HG03432 (cell line): ENCODE results near the gene ETFB.

Experiments
- ATAC-seq: cut with Tn5 transposase; IDR thresholded peaks from one replicate; pipeline ENCODE4 v1.9.1; 2021; ENCODE audit warnings: mild to moderate bottlenecking, moderate library complexity; ENCODE audit not compliant: unreplicated experiment

The ETFB gene

DNA sequence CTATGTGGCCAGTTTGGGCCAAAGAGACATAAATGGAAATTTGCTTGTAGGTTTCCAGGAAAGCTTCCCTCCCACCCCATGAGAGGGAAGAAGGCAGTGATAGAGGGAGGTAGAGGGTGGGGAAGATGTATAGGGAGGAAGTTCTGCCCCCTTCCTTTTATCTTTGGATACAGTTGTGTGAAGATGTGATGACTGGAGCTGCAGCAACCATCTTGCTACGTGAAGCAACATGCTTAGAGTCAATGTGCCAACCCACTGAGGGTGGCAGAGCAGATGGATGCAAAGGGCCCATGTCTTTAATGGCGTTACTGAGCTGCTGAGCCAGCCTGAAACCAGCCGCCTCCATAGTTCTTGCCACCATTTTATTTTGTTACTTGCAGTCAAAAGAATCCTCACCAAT lies 35.0 kb downstream of the ETFB start:
- ATAC-seq = no peak

DNA sequence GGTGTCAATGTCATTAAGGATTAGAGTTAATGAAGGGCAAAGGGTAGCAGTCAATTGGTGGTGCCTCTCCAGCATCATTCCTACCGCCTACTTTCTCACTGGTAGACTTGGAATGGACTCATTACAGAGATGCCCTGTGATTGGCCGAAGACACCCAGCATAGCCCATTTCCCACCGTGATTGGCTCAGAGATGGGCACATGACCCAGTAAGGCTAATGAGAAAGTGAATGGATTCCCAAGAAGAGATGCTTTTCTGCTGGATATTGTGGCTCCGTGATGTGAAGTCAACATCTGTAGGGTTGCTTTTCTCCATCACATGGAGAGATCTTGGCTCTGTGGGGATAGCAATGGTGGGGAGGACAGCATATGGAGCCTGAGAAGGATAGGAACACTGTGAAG lies 35.8 kb downstream of the ETFB start:
- no peak for ATAC-seq

DNA sequence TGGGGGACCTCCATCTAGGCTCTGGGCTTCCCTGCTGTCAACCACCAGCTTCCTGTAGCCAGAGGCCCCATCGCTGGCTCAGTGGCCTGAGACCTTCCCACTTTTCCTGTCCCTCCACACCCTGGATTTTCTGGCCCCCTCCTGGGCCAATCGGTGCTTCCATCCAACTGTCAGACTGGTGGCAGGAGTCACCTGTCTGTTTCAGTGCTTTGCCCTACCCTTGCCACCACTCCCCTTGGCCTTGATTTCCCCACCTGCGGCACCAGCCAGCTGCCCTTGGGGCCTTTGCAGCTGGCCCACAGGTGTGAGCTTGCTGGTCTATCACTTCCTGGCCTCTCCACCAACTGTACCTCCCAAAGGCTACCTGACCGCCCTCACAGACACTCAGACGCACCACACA lies 36.8 kb downstream of the ETFB start:
- no peak for ATAC-seq

DNA sequence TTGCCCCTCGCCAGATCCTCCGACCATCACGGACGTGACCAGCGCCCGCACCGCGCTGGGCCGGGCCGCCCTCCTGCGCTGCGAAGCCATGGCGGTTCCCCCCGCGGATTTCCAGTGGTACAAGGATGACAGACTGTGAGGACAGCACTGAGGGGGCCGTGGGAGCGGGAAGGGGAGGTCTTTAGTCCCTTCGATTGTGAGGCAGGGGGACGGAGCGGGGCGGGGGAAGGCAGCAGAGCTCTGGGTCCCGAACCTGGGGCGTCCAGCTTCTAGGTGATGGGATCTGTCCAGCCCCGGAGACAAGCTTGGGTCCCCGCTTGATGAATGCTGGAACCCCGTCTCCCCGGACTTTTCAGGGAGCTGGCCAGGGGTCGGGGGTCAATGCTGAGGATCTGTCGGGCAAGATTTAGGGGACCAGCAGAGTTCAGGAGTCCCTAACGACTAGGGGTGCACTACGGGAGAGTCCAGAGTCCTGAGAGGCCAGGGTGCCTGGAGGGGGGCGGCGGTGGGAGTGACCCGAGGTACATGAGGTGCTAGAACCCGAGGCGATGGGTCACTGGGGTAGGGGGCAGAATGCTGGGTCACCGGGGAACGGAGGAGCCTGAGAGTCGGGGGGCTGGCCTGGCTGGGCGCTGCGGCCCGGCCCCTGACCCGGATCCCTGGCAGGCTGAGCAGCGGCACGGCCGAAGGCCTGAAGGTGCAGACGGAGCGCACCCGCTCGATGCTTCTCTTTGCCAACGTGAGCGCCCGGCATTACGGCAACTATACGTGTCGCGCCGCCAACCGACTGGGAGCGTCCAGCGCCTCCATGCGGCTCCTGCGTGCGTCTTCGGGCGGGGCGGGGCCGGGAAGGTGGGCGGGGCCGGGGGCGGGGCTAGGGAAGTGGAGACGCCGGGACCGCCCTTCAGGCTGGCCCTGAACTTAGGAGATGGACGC lies 38.9 kb downstream of the ETFB start:
- no peak for ATAC-seq

DNA sequence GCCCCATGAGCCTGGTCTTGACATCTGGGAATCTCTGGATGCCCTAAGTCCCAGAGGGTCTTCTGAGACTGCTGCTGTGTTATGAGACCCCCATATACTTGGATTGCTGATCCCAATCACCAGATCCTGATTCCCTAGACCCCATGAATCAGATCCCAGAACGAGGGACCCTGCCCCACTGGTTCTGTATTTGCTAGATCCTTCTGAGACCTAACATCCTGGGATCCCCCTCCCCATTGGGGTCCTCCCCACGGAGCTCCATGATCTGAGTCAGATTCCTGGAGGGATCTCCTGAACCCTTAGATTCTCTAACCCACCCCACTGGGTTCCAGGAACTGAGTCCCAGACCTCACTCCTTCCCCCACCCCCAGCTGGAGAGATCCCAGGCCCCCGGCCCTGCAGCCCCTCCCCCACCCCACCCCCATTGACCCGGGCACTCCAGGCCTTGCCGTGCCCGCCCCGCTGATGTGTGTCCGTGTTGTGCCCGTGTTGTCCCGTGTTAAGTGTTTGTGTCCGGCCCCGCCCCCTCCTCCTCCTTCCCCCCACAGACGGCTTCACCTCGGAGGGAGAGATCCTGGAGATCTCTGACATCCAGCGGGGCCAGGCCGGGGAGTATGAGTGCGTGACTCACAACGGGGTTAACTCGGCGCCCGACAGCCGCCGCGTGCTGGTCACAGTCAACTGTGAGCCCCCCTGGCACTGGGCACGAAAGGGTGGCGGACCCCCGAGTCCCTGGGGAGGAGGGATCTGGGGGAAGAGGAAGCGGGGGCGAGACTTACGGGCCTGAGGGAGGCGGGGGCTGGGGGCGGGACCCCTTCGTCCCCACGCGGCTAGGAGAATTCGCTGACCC lies 39.7 kb downstream of the ETFB start:
- ATAC-seq = no peak

DNA sequence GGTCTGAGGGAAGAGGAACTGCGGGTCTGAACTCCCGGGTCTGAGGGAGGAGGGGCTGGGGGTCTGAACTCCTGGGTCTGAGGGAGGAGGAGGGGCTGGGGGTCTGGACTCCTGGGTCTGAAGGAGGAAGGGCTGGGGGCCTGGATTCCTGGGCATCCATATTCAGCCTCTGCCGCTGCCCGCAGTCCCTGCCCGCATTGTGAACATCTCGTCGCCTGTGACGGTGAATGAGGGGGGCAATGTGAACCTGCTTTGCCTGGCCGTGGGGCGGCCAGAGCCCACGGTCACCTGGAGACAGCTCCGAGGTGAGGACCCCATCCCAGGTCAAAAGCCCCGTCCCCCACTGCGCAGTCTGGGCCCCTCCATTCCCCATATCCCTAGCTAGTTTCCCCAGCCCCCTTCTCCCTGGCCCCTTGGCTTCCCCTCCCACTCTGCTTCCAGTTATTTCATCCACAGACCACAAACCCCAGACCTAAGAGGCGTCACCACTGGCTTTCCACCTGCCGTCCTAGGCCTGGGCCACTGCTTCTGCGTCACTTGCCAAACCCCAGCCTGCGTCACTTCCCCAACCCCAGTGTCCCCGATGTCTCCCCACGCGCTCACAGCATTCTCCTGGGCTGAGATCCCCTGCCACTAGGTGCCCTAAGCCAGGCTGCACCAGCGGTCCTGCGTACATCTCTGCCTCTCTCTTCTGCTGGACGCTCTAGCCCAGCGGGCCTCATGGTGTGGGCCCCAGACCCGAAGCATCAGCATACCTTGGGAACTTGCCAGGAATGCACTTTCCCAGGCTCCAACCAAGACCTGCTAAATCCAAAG lies 40.8 kb downstream of the ETFB start:
- ATAC-seq = no peak

DNA sequence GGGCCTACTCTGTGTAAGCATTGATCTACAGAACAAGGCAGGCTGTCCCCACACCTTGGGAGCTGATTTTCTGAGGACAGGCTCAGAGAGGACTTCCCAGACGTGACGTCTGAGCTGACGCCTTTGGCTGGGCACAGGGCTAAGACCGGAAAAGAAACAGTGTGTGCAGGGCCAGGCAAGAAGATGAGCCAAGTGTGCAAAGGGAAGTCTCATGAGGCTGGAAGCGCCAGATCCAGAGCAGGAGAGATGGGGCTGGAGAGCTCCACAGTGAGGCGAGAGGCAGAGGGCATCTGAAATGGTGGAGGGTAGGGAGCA lies 42.1 kb downstream of the ETFB start:
- no peak for ATAC-seq

DNA sequence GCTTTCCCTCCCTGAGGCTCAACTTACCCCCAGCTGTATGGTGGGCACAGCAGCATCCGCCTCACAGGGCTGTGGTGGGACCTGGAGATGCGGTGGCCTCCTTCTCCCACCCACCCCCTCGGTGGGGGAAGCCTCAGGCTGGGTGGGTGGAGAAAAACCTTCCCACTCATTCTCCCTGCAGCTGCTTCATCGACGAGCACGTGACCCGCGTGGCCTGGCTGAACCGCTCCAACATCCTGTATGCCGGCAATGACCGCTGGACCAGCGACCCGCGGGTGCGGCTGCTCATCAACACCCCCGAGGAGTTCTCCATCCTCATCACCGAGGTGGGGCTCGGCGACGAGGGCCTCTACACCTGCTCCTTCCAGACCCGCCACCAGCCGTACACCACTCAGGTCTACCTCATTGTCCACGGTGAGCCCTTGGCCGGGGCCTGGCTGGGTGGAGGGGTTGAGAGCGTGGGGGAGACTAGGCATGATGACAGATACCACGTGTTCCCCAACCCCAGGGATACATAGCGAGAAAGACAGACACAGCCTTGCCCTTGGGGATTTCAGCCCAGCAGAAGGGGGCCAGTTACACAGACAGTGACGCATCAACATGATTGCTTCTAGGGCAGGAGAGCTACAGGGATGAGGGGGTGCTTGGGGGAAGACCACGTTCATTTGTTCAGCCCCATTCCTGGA lies 42.6 kb downstream of the ETFB start:
- no peak for ATAC-seq

DNA sequence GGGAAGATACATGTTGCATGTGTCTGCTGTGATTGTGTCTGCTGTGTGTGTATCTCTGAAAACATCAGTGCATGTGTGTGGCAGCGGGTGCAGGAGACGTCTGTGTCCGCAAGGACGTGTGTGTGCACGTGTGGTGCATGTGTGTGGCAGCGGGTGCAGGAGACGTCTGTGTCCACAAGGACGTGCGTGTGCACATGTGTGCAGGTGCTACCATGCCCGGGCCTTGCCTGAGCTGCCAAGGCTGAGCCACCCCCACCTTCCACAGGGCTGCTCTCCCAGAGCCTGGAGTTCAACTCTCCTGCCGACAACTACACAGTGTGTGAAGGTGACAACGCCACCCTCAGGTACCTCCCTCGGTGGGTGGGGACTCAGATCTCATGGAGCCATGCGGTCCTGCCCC lies 44.4 kb downstream of the ETFB start:
- ATAC-seq = no peak

DNA sequence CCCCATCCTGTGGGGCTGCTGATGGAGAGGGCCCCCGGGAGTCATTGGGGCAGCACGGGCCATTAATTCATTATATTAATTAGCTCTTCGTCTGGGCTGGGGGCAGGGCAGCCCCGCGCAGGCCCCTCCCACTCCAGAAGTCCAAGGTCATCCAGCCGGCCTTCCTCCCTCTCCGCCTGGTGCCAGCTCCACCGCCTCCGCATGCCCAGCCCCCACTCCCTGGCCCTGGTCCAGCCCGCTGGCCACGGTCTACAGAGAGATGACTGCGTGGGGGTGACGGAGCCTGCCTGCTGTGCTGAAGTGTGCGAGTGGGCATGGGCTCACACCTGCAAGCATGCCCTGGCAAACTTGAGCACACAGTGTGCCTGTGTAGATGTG lies 45.9 kb downstream of the ETFB start:
- no peak for ATAC-seq

DNA sequence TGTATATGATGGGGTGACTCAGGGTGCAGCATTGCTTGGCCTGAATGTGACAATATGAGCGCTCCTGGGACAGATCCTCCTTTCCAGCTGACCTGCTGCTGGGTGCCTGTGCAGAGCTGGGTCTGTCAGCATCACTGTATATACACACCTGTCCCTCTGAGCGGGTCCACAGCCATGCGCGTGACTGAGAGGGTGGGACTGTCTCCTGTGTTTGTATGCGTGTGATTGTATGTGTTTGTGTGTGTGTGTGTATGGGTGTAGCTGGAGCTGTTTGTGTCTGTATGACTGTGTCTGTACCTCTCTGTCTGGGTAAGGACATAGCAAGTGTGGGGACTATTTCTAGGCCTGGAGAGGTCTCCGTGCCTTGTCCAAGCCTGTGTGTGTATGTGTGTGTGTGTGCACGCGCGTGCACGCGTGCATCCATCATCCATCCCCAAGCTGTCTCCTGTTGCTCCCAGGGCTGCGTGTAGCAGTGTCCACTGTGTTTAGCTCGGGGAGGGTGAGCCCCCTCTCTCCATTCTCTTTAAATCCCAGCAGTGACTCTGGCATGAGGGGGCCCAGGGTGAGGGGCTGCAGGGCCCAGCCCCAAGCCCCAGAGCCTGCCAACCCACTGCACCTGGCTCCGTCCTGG lies 46.4 kb downstream of the ETFB start:
- ATAC-seq = no peak

DNA sequence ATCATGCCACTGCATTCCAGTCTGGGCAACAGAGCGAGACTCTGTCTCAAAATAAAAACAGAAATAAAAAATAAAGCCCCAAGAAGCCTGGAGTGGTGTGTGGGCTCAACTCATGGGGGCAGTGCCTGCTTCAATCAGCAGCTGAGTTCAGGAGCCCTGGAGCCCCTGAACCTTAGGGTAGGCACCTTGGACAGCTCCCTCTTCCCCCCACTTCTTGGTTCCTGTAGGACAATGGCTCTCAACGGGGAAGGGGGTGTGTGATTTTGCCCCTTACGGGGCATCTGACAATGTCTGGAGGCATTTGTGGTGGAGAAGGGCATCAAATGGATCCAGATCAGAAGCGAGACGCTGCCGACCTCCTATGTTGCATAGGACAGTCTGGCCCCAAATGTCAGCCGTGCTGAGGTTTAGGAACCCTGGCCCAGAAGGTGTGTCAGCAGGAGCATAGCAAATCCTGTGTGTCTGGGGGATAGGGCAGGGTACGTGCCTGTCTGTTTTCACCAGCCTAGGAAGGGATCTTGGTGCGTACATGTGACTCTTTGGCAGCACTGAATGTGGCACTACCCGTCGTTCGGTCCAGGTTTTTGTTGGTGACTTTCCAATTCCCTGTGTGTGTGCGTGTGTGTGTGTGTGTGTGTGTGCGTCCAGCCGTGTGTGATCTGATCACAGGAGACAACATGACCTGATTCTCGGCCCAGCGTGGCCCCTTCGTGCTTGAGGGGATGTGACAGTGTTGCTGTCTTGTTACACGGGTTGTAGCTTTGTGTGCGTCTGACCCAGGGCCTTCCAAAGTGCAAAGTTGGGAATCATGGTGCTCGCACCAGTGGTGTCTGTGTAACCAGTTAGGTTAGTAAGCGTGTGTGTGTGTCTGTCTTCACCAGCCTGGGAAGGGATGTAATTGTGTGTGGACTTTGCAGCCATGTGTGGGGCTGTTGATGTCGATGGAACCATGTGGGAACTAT lies 47.2 kb downstream of the ETFB start:
- no peak for ATAC-seq

DNA sequence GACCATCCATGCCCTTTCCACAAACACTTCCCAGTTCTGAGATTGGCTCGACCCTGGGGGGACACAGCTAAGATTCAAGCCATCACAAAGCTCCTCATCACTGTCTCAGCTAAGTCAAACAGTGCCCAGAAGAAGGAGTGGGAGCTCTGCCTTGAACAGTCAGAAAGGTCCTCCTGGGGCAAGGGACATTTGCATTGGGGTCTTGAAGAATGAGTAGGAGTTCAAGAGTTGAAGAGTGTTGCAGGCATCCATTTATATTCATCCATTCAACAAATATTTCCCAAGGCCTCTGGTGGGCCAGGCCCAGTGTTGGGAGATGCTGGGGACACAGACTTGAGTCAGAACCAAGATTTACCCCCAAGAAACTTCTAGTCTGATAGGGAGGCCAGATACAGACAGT lies 48.2 kb downstream of the ETFB start:
- ATAC-seq = no peak

DNA sequence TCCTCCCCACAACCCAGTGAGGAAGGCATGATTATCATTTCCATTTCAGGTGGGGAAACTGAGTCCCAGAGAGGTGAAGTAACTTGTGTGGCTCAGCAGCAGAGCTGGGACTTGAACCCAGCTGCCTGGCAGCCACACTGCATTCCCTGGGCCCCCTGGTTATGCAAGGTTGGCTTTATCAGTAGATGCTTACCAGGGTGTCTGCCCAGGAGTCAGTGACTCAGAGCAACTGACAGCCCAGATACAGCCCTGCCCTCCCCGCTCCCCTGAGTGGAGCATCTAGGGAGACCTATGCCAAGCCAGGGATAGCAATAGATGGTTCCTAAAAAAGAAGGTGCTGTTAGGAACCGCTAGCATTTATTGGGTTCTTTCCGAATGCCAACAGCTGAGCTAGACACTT lies 48.8 kb downstream of the ETFB start:
- no peak for ATAC-seq

DNA sequence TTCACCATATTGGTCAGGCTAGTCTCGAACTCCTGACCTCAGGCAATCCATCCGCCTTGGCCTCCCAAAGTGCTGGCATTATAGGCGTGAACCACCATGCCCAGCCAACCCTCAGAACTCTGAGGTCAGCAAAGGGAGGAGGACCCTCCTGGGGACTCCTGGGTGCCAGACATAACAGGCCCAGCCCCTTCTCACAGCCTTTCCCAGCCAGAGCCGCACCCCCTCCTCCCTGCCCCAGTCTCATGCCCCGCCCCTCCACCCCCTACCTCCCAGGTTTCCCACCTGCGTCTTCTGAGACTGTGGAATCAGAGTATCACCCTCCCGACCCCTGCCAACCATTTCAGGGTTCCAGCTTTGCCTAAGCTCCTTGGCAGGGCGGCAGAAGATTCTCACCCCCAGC lies 49.5 kb downstream of the ETFB start:
- no peak for ATAC-seq

DNA sequence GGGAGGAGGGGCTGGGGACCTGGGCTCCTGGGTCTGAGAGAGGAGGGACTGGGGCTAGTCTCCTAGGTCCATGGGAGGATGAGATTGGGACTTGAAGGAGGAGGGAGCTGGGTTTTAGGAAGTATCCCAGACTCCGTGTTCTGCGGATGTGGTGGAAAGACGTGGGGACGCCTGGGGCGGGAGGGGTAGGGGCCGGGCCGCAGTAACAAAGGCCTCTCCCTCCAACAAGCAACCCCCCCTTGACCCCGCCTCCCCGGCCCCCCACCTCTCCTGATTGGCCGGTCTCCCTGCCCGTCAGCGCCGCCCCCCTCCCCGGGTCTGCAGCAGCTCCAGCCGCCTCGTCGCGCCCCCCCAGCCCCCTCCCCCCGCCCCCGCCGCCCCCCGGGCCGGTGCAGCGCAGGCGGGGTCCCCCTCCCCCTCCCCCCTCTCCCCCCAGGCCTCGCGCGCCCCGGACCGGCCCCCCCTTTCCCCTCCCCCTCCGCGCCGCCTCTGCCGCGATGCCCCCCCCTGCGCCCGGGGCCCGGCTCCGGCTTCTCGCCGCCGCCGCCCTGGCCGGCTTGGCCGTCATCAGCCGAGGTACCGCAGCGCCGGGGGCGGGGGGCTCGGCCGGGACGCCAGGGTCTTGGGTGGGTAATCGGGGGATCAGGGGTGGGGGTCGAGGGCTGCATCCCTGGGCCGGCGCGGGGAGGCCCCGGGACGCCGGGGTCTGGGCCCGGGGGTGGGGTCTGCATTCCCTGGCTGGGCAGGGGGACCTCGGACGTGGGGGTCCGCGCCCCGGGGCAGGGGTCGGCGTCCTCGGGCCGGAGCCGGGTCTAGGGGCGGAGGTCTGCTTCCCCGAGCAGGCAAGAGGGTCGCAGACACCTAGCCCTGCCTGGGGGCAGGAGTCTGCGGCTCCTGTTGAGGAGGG lies 54.6 kb downstream of the ETFB start, which contains the start of gene IGLON5:
Gene IGLON5, plus strand, starts transcription at position 294 of the 907 bp plus-strand sequence. Its CDS starts 204 bp downstream, at position 498.
- ATAC-seq = no peak

DNA sequence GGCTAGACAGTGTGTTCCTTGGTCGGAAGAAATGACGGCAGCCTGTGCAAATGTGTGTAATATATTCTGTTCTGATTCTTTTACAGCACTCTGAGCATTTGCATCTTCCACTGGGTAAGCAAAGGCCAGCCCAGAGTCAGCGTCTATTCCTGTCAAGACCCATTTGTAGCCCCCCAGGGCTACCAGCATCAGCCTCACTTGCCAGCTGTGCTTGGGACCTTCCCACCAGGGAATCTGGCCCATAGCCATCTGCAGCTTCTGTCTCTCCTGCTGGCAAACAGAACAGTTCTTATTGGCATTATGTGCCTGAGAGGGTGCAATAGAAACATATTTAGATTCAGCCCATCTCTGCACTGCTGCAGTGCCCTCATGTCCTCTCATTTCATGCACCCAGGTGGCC lies 60.7 kb downstream of the ETFB start:
- ATAC-seq = no peak

DNA sequence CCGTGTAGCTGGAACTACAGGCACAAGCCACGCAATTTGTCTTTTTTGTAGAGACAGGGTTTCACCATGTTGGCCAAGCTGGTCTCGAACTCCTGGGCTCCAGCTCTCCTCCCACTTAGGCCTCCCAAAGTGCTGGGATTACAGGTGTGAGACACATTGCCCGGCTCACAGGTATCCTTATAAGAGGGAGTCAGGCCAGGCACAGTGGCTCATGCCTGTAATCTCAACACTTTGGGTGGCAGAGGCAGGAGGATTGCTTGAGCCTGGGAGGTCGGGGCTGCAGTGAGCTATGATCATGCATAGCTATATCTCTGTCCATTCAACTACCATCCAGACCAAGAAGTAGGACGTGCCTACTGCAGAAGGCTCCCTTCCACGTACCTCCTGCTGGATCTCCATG lies 64.9 kb downstream of the ETFB start:
- no peak for ATAC-seq
